ENCODE data around the gene CRYAB.

The CRYAB gene

GRCh38 chr11:111870886-111871692 lies 40.5 kb downstream of the CRYAB start, which contains the start of gene ALG9:
ALG9 (minus strand) TSS chr11:111871581; CDS start chr11:111871482, 99 bp downstream.
- Histone ChIP-seq H3K4me1 (ENCODE audit: insufficient read depth, low read length) (peaks cover 4% of the 10 kb centered on the region), H3K4me3 (ENCODE audit: low read length) (peak within 1 kb of the TSS; percentile 80), H3K36me3 (ENCODE audit: insufficient read depth, low read length) (peaks cover 23% of the 10 kb centered on the region), H3K9me3 (ENCODE audit: low read length) (no peaks in the 10 kb centered on the region), H2AFZ (ENCODE audit: low read depth, low read length) (peak within 1 kb of the TSS; percentile 83), H3K27me3 (ENCODE audit: insufficient read depth, low read length) (no peaks in the 10 kb centered on the region)

- no peaks in the 10 kb centered on the region for H3K9me3 ChIP-seq (ENCODE audit: low read length)
- H3K27me3 ChIP-seq (ENCODE audit: insufficient read depth, low read length), result no peaks in the 10 kb centered on the region
- peaks cover 26% of the 10 kb centered on the region for H3K36me3 ChIP-seq (ENCODE audit: insufficient read depth, low read length)
- peaks cover 4% of the 10 kb centered on the region for H3K4me1 ChIP-seq (ENCODE audit: insufficient read depth, low read length)
- H2AFZ ChIP-seq (ENCODE audit: low read depth, low read length), result peak overlapping the region; percentile 83
- peak overlapping the region; percentile 80 for H3K4me3 ChIP-seq (ENCODE audit: low read length)
Measured at GRCh38 chr11:111870522-111870885, 41.1 kb downstream of the CRYAB start.

GRCh38 chr11:111870113-111870512 lies 41.5 kb downstream of the CRYAB start:
- peaks cover 30% of the 10 kb centered on the region for H3K36me3 ChIP-seq (ENCODE audit: insufficient read depth, low read length)
- H3K9me3 ChIP-seq (ENCODE audit: low read length), result no peaks in the 10 kb centered on the region
- peak overlapping the region; percentile 80 for H3K4me3 ChIP-seq (ENCODE audit: low read length)
- peaks cover 4% of the 10 kb centered on the region for H3K4me1 ChIP-seq (ENCODE audit: insufficient read depth, low read length)
- no peaks in the 10 kb centered on the region for H3K27me3 ChIP-seq (ENCODE audit: insufficient read depth, low read length)
- no peak overlapping the region for H2AFZ ChIP-seq (ENCODE audit: low read depth, low read length)

DNA sequence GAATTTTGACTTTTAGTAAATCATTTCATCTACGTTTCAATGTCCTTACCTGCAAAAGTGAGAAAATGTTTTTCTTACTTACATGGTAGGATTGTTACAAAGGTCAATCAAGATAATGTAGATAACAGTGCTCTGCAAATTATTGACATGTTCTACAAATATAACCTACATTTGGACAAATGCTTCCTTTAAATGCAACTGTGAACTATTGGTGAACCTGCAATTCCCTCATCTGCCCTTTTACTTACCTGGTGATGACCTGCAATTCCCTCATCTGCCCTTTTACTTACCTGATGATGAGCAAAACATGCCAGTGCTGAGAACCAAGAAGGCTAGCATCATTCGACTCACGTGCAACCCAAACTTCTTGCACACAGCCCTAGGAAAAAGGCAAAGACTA lies 51.3 kb downstream of the CRYAB start:
- Histone ChIP-seq H2AFZ (ENCODE audit: low read depth, low read length) (no peak overlapping the region), H3K4me3 (ENCODE audit: low read length) (no peak overlapping the region), H3K36me3 (ENCODE audit: insufficient read depth, low read length) (peaks cover 66% of the 10 kb centered on the region), H3K27me3 (ENCODE audit: insufficient read depth, low read length) (no peaks in the 10 kb centered on the region), H3K9me3 (ENCODE audit: low read length) (no peaks in the 10 kb centered on the region), H3K4me1 (ENCODE audit: insufficient read depth, low read length) (no peaks in the 10 kb centered on the region)
